OCI-LY3 (cell line): ENCODE data around the gene PBX3.

Experiments used
- H2AFZ ChIP-seq: fragments of 200-600, 300-600 bp; shearing (Covaris generic); 2 replicates; pipeline ENCODE4 v1.6.0; 2014; ENCODE audit warnings: antibody characterized with exemption, low read depth, low read length
- H3K27ac ChIP-seq: fragments of 200-600, 300-600 bp; sonication (generic); 2 replicates; pipeline ENCODE4 v1.5.1; 2014; ENCODE audit warnings: mild to moderate bottlenecking, low read length, moderate library complexity, mixed read lengths
- H3K27me3 ChIP-seq: fragments of 200-600, 300-600 bp; sonication (generic); 2 replicates; pipeline ENCODE4 v1.6.1; 2014; ENCODE audit warnings: low read depth, low read length, mixed read lengths
- H3K36me3 ChIP-seq: fragments of 200-600, 300-600 bp; sonication (generic); replicated peaks from 2 replicates; pipeline ENCODE3; 2014; ENCODE audit warnings: low read depth, low read length, mixed read lengths
- H3K4me1 ChIP-seq: fragments of 300-600, 200-600 bp; sonication (generic); 2 replicates; pipeline ENCODE4 v1.6.1; 2014; ENCODE audit warnings: low read length, mixed read lengths
- H3K4me2 ChIP-seq: fragments of 200-600, 300-600 bp; sonication (generic); 2 replicates; pipeline ENCODE4 v1.6.1; 2014; ENCODE audit warnings: low read length, mixed read lengths
- H3K4me3 ChIP-seq: fragments of 300-600, 200-600 bp; sonication (generic); 2 replicates; pipeline ENCODE4 v1.5.1; 2014; ENCODE audit warnings: antibody characterized with exemption, mild to moderate bottlenecking, low read length, moderate library complexity
- H3K79me2 ChIP-seq: fragments of 300-600, 200-600 bp; shearing (Covaris generic); 2 replicates; pipeline ENCODE4 v1.6.1; 2014; ENCODE audit warnings: mild to moderate bottlenecking, low read length, mixed read lengths
- H3K9ac ChIP-seq: fragments of 300-600, 200-600 bp; shearing (Covaris generic); 2 replicates; pipeline ENCODE4 v1.6.0; 2014; ENCODE audit warnings: mild to moderate bottlenecking, low read length, moderate library complexity
- H3K9me3 ChIP-seq: fragments of 200-600, 300-600 bp; shearing (Covaris generic); 2 replicates; pipeline ENCODE4 v1.6.1; 2014; ENCODE audit warnings: low read length, mixed read lengths; ENCODE audit not compliant: insufficient read depth
- H4K20me1 ChIP-seq: fragments of 200-600, 300-600 bp; sonication (generic); 2 replicates; pipeline ENCODE4 v1.6.1; 2016; ENCODE audit warnings: low read length, mixed read lengths; ENCODE audit not compliant: insufficient read depth
- CTCF ChIP-seq: fragments of 200-600, 300-600 bp; sonication (generic); IDR thresholded peaks from 2 replicates; pipeline ENCODE4 v1.5.1; 2014; ENCODE audit warnings: antibody characterized with exemption, low read length, low read depth
- EZH2phosphoT487 ChIP-seq: fragments of 200-600 bp; shearing (Covaris generic); IDR thresholded peaks from 2 replicates; pipeline ENCODE4 v1.6.1; 2018; ENCODE audit warnings: antibody characterized with exemption, mixed run types, low read depth

Gene PBX3

GRCh38 chr9:126014726-126015125 is 267.6 kb downstream of the PBX3 start:
- Histone ChIP-seq H3K4me3 (no peak overlapping the region), H4K20me1 (no peaks in the 10 kb centered on the region), H3K36me3 (no peaks in the 10 kb centered on the region), H3K27ac (no peak overlapping the region), H3K9ac (no peak overlapping the region), H3K4me2 (no peak overlapping the region), H3K9me3 (no peaks in the 10 kb centered on the region), H3K79me2 (no peaks in the 10 kb centered on the region), H2AFZ (no peak overlapping the region), H3K27me3 (no peaks in the 10 kb centered on the region), H3K4me1 (no peaks in the 10 kb centered on the region)
- no peak for TF ChIP-seq EZH2phosphoT487
- no peak for TF ChIP-seq CTCF

GRCh38 chr9:126015424-126015823 is 268.3 kb downstream of the PBX3 start:
- no peak for TF ChIP-seq EZH2phosphoT487
- TF ChIP-seq CTCF: no peak
- Histone ChIP-seq H4K20me1 (no peaks in the 10 kb centered on the region), H3K4me3 (no peak overlapping the region), H3K27me3 (no peaks in the 10 kb centered on the region), H3K9me3 (no peaks in the 10 kb centered on the region), H2AFZ (no peak overlapping the region), H3K9ac (no peak overlapping the region), H3K79me2 (no peaks in the 10 kb centered on the region), H3K4me2 (no peak overlapping the region), H3K4me1 (no peaks in the 10 kb centered on the region), H3K36me3 (no peaks in the 10 kb centered on the region), H3K27ac (no peak overlapping the region)

GRCh38 chr9:126016579-126017290 is 269.6 kb downstream of the PBX3 start:
- no peaks in the 10 kb centered on the region for H3K36me3 ChIP-seq
- no peak overlapping the region for H3K9ac ChIP-seq
- no peak overlapping the region for H3K4me2 ChIP-seq
- no peak for TF ChIP-seq EZH2phosphoT487
- no peak for TF ChIP-seq CTCF
- H3K9me3 ChIP-seq: no peaks in the 10 kb centered on the region
- H3K27me3 ChIP-seq: no peaks in the 10 kb centered on the region
- H3K27ac ChIP-seq: no peak overlapping the region
- no peaks in the 10 kb centered on the region for H4K20me1 ChIP-seq
- H2AFZ ChIP-seq: no peak overlapping the region
- no peaks in the 10 kb centered on the region for H3K4me1 ChIP-seq
- no peak overlapping the region for H3K4me3 ChIP-seq
- H3K79me2 ChIP-seq: no peaks in the 10 kb centered on the region
